MM.1S (cell line): ENCODE results near the gene ELOB.

ENCODE experiments used
- CTCF ChIP-seq: fragments of 300-600 bp; sonication (generic); IDR thresholded peaks from 2 replicates; pipeline ENCODE4 v1.5.1; 2016; ENCODE audit warnings: antibody characterized with exemption, low read length, mixed read lengths
- EZH2 ChIP-seq: fragments of 300-600 bp; sonication (generic); optimal IDR thresholded peaks from 2 replicates; pipeline ENCODE3; 2017; ENCODE audit warnings: low read depth, mild to moderate bottlenecking, antibody characterized with exemption, low read length, mixed read lengths

- no peak for TF ChIP-seq CTCF
- TF ChIP-seq EZH2: no peak
Observed at GRCh38 chr16:2786061-2786825, 9.2 kb upstream of the ELOB start.
